GM18517 (cell line): ENCODE results near the gene ADAM30.

Source experiments
- ATAC-seq: cut with Tn5 transposase; IDR thresholded peaks from one replicate; pipeline ENCODE4 v1.9.1; 2021; ENCODE audit warnings: mild to moderate bottlenecking, moderate library complexity; ENCODE audit not compliant: unreplicated experiment

Gene ADAM30

DNA sequence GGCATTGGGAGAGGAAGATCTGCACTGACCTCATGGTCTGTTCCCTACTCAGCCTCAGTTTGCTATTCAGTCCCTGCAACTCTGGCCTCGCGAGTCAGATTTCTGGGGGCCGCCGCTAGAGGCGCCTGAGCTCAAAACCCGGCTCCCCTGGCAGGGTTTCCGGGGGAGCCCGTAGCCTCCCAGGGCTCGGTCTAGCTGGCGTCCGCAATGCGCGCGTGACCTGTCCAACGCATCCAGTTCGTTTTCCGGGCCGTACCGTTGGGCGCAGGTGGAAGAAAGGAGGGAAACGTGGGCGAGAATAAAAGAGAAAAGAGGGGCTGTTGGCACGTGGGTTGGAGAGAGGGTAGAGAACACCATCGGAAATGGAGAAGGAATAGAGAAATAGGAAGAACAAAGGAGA, at the start of gene ADAM30:
Gene ADAM30 (minus strand): TSS at position 213 of the 400 bp plus-strand sequence. CDS start 179 bp downstream, at position 34.
- ATAC-seq = no peak

DNA sequence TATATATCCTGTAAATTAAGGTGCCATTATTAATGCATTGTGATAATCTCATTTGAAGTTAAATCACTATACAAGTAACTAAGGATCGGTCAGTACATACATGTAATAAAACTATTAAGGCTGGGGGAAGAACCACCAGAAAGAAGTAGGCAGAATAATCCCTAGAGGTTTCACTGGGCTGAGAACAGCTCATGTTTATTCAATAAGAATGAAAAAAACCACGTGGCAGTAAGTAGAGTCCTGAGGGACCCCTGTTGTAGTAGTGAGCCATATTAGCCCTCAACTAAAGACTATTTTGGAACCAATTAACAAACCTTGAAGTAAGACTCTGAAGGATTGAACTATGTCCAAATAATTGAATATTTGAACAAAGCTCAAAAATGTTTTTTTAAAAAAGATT, 46.9 kb upstream of the ADAM30 start:
- ATAC-seq = no peak

DNA sequence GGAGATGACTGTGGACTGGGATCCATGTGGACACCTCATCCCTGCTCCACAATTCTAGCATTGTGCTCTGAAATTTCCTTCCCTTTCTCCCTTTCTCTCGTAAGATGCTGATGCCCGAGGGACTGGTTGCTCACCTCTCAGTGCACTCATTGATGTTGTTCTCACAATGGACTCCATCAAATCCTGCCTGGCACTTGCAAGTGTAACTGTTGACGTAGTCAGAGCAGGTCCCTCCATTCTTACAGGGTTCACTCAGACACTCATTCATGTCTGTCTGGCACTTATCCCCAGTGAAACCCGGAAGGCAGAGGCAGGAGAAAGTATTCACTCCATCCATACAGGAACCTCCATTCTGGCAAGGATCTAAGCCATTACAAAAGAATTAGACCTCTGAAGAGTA, 45.1 kb upstream of the ADAM30 start:
- ATAC-seq = no peak

DNA sequence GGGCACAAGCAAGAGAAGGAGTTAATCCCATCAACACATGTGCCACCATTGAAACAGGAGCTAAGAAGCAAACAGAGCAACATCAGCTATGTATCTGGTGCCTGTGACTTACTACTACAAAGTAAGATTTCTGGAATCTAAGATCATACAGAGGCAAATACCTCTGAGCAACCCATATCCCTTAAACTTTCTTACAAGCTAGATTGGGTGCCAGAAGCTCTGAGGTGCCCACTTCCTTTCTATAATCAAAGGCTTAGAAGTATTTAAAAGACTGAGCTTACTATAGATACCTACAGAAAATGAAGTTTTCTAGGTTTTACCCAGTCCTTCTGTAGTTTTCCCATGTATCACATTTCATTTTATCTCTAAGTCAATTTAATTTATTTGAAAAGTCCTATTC, 44.4 kb upstream of the ADAM30 start:
- no peak for ATAC-seq

DNA sequence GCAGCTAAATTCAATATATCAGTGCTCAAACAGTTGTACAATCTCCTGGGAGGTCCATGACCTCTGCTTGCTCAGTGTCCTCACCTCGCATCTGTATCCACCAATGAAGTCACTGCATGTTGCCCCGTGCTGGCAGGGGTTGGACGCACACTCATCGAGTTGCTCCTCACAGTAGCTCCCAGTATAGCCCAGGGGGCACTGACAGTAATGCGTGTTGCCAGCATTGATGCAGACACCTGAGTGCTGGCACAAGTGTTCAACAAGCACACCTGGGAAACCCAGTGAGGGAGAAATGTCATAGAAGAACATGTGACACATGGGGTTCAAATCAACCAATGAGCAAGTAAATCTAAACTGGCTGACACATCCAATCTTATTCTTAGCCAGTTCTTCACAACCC, 40.9 kb upstream of the ADAM30 start:
- ATAC-seq = no peak

DNA sequence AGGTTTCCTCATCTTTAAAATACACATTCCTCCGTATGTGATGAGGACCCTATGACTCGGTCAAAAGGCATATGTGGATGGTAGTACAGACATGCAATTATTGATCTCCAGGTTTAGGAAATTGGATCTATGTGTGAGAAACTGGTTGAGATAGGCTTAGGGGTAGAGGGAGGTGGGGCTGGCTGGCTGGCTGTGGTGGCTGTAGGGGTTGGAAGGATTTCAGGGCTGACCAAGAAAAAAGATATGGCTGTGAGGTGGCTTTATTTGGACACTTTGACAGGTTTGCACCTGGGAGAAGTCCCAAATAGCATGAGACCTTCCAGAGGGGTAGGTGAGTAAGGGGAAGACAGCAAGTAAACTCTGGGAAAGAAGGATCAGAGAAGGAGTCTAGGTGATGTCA, 39.6 kb upstream of the ADAM30 start:
- ATAC-seq = no peak

DNA sequence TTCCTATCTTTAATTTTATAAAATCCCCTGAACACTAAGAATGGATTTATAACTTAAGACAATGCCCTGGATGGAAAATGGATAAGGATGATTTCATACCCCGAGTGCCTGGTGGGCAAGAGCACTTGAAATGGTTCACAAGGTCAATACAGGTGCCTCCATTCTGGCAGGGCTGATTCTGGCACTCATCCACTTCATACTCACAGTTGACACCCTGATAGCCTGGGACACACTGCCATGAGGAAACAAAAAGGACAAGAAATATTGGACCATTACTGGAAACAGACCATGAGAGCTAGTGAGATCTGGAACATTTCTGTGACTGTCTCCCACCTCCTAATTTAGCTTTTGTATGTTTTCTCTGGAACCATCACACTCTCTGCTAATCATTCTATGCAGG, 39.1 kb upstream of the ADAM30 start:
- no peak for ATAC-seq

DNA sequence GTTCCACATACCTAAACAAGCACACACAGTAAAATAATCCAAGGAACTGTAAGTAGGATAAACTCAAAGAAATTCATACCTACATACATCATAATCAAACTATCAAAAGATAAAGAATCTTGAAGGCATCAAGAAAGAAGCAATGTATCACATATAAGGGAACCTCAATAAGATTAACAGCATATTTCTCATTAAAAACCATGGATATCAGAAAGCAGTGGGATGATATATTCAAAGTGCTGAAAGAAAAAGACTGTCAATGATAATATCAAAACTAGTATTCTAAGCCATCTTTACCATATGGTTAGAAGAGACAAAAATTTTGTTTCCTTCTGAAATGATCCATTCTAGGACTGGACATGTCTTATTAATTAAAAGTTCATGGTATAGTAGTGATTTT, 37.1 kb upstream of the ADAM30 start:
- no peak for ATAC-seq

DNA sequence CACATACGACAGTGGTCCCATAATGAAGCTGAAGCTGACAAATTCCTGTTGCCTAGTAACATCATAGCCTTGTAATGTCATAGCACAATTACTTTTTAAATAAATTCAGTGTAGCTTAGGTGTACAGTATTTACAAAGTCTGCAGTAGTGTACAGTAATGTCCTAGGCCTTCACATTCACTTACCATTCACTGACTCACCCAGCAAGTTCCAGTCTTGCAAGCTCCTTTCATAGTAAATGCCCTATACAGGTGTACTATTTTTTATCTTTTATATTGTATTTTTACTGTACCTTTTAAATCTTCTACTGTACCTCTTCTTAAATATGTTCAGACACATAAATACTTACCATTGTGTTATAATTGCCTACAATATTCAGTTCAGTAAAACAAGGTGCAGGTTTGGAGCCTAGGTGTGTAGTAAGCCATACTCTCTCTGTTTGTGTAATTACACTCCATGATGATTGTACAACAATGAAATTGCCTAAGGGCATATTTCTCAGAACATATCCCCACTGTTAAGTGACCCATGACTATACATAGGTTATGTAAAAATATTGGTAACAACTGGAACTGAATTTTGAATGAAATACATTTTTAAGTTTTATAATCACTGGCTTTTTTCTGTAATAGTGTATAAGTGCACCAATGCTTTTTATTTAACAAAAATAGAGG, 33.5 kb upstream of the ADAM30 start:
- no peak for ATAC-seq

DNA sequence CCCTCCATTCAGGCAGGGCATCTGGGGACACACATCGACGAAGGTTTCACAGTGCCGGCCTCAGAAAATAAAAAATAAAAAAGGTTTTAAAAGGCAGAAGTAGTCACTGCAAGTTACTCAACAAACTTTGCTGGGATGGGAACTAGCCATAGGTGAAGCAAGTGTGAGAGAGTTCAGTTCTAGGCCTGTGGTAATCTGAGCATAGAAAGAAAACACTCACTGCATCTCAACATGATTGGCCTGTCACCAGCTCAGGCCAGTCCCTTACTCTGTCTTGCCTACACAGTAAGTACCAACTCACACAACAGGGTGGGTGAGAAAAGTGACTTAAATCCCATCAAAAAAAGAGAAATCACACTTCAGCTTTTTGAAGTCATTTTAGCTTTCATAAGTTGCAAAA, 30.2 kb upstream of the ADAM30 start:
- ATAC-seq = no peak

DNA sequence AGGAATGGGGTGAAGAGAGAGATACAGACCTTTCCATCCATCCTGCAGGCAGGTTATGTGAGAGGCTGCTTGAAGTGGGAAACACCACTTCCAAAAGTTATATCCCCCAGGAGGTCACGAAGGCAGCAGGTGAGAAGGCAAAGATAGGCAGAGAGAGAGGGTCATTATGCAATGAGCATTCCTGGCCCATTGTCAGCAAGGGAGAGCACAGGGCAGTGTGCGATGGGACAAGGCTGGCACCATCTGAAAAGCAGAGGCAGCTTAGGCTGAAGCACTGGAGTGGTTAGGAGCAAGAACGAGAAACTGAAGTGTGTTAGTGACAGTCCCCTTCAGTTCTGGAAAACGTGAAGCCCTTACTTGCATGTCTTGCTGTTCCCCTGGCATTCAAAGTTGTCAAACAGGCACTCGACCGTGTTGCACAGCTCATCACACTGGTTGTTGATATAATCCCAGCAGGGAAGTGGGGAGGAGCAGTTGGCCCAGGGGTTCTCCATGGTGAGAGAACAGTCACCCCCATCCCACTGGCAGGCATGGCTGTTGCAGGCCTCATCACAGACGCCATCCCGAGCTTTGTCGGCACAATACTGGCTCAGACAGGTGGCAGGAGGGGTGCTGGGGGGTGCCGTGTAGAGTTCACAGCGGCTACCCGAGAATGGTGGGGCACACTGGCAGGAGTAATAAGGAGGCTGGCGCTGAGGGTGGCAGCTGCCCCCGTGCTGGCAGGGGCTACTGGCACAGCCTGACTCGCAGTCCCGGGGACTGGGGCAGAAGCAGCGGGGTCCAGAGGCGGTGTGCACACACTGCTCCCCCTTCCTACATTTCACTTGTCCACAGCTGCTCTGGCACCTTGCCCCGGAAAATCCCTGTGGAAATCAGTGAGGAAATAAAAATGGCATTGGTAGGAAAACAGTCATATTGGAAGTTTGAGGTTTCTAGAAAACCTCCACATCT, 28.9 kb upstream of the ADAM30 start:
- ATAC-seq = no peak

DNA sequence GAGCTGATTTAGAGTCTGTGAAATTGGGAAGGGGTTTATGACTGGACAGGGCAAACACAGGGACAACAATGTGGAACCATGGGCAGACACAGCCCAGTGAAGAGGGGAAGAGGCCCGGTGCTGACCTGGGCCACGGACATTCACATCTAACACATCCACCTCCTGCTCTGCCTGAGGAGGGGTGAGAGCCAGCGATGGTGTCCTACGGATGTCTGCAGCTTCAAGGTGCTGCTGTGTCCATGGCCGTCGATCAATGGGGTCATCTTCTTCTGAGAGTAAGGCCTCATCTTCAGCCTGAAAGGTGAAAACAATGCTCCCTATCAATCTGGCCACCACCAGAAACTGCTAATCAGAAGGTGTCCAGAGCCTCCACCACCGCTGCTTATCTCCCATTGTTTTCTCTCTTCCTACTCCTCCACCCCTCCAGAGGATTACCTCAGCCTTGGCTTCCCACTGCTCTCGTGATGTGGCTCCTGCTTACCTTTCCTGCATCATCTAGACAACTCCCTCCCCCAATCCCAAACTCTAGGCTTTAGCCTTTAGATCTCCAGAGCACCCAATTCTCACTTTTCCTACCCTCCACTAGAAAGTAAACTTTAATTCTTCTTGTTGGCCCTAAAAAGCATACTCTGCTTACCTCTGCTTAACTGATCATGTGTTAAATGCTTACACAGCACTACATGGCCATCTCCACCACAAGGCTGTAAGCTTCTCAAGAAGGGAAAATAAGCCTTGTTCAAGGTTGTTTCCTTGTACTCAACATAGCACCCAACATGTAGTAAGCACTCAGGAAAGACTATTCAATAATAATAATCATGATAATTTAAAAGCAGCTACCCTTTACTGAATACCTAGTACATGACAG, 24.0 kb upstream of the ADAM30 start:
- ATAC-seq = no peak

DNA sequence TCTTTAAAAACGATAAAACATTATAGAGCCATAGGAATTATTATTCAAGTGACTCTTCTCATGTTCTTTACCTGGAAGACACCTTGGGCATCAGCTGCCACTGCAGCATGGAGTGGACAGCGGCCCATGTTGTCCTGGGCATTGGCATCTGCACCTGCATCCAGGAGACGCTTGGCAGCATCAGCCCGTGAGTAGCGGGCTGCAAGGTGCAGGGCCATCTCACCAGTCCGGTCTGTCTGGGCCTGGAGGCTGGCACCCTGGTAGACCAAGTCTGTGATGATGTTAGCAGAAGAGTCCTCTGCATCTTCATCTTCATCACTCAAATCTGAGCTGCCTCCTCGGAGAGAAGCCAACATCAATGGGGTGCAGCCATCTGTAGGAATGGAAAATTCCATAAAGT, 22.9 kb upstream of the ADAM30 start:
- no peak for ATAC-seq

DNA sequence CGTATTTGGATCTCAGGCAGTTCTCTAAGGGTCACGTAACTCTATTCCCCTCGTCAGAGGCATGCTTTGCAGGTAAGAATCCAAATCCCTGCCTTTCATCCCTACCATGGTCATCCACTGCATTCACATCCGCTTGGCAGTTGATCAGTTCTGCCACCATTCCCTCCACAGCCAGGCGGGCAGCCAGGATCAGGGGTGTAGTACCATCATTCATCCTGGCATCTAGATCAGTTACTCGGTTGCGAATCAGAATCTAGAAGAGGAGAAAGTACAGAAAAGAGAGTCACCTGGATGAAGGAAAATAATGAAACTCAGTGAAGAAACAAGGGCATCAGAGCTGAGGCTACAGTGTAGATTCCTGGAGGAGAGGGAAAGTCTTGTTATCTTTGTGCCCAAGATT, 22.0 kb upstream of the ADAM30 start:
- ATAC-seq = no peak

DNA sequence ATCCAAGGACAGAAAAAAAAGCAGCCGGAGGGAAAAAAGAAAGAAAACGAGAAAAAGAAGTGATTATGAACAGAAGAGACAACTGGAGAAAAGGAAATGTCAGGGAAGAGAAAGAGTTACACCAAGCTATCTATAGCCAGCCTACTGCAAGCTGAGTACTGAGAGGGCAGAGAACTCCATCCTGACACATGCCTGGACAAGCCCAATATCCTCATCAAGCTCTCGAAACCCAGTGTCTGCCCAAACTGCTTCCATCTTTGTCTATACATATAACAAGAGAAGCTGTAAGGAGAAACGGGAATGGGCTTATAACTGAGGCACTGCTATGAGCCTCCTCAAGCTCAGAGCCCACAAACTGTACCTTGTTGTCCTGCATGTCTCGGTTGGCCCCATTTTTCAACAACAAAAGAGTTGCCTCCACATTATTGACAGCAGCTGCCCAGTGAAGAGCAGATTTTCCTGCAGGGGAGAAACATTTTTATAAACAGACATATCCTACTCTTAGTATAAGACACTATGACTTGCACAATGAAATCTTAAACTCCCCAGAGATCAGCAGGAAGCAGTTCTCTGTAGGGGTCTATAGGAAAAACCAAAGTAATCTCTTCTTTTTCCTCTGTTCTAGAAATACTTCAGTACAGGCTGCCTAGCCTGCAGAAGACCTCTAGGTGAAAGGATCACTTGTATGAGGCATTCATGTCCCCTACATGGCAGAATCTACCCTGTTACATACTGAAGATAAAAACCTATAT, 21.2 kb upstream of the ADAM30 start:
- no peak for ATAC-seq

DNA sequence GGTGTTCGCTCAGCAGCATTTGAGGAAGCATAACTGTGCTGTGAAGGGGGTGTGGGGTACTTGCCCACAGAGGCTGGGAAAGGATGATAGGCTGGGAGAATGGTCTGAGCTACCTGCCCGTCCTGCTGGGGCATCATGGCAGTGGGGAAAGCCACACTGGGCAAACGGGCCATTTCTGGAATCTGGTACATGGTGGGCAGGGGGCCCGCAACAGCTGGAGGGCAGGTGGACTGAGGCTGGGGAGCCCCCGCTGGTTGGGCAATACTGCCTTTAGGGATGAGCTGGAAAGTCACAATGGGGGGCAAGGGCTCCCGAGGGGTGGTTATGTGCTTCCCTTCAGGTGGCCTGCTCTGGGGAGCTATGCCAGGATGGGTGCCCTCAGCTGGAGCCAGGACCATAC, 19.2 kb upstream of the ADAM30 start:
- no peak for ATAC-seq

DNA sequence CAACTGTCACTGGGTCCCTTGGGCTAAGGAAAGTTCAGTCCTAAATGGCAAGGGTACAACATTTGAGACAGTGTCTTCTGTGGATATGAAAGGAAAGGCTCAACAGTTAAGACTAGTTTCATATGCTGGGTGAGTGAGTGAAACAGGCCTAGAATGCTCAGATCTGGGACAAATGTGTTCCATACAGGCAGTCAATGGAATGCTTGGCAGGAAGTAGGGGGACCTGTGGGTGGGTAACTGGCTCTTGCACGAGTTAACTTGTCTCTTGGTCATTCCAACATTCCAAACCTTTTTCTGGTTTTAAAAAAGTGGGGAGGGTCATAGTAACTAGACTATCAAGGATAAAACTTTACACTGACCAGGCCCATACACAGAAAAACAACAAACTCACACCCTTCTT, 17.8 kb upstream of the ADAM30 start:
- ATAC-seq = no peak

DNA sequence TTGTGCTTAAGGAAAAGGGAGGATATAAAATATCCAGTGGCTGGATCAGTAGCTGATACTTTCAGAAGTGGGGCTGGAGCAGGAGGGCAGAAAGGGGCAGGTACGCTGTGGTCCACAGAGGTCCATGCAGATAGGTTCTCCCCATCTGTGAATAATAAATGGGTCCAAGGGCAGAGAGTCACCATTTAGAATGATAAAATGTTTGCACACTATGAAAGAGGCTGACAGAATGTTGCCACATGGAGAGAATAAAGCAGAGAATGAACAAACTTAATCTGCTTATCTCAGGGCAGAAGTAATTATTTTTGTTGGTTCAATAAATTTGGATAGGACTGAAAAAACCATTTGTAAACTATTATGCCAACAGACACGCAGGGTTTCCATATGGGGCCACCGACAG, 16.6 kb upstream of the ADAM30 start:
- ATAC-seq = no peak

DNA sequence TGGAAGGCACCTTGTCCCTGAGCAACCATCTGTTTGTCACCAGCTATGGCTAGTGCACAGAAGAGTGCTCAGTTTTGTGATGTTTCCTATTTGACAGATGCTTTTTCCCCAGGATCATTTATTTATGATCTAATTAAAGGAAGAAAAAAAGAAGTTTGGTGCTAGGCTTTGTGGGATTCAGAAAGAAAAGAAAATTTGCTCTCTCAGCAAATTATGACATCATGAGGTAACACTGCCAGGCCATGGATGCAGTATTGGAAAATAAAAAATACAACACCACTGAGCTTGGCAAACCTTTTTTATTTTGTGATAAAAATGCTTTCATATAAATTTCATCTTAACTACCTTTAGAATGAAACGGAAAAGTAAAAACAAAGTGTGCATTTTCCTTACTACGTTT, 15.5 kb upstream of the ADAM30 start:
- no peak for ATAC-seq

DNA sequence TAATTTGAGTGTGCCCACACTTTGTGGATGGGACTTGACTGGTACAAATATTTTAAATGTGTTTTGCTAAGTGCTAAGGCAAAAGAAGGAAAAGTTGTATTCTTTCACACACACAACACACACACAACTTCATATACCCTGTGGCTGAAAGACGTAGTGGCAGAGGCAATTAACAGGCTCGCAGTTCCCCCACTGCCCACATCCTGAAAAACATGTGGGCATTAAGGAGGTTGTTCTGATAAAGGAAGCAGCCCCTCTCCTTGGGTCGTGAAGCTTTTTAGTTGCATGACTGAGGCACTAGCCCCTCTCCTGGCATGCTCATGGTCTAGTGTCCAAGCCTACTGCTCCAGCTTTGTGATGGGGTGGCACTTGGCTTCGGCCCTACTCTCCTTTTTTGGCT, 14.3 kb upstream of the ADAM30 start:
- ATAC-seq = no peak
